DMS 273 (cell line): ENCODE measurements around the gene COP1.
A peak's percentile ranks its signal among the peaks of the same experiment; 100 is the strongest.
"Not testable (repeated sequence)": the region's sequence is repeated elsewhere in the genome, so short reads cannot be mapped to it uniquely, and the experiment has no call there.

Source experiments
- DNase-seq: peaks from one replicate; lab custom pipeline; 2025; ENCODE audit not compliant: unreplicated experiment; lab: John Stamatoyannopoulos, UW

COP1 gene

GRCh38 chr1:176141449-176141848 lies 65.6 kb downstream of the COP1 start:
- DNase-seq, result no peak

GRCh38 chr1:176136891-176137290 lies 70.2 kb downstream of the COP1 start:
- DNase-seq, result no peak

- DNase-seq, result no peak
Observed at GRCh38 chr1:176134666-176135065, 72.4 kb downstream of the COP1 start.

GRCh38 chr1:176122282-176122681 lies 84.8 kb downstream of the COP1 start:
- DNase-seq, result no peak

GRCh38 chr1:176119549-176119948 lies 87.5 kb downstream of the COP1 start:
- DNase-seq, result peak; percentile 1

- DNase-seq, result no peak
Observed at GRCh38 chr1:176118985-176119384, 88.1 kb downstream of the COP1 start.

GRCh38 chr1:176111835-176112234 lies 95.3 kb downstream of the COP1 start:
- no peak for DNase-seq

- DNase-seq, result no peak
Observed at GRCh38 chr1:176110203-176110602, 96.9 kb downstream of the COP1 start.

- DNase-seq, result no peak
Observed at GRCh38 chr1:176102768-176103350, 104.2 kb downstream of the COP1 start.

- DNase-seq, result no peak
Observed at GRCh38 chr1:176101951-176102642, 105.0 kb downstream of the COP1 start.

GRCh38 chr1:176098560-176098959 lies 108.5 kb downstream of the COP1 start:
- no peak for DNase-seq

- no peak for DNase-seq
Observed at GRCh38 chr1:176096015-176096414, 111.1 kb downstream of the COP1 start.

- DNase-seq, result no peak
Observed at GRCh38 chr1:176090766-176091165, 116.3 kb downstream of the COP1 start.

GRCh38 chr1:176087746-176088145 lies 119.3 kb downstream of the COP1 start:
- not testable (repeated sequence) for DNase-seq

- DNase-seq, result peak; percentile 86
Observed at GRCh38 chr1:176073524-176074157, 133.4 kb downstream of the COP1 start.

GRCh38 chr1:176068901-176069300 lies 138.2 kb downstream of the COP1 start:
- DNase-seq, result no peak

GRCh38 chr1:176068256-176068655 lies 138.8 kb downstream of the COP1 start:
- DNase-seq, result no peak

GRCh38 chr1:176066709-176067108 lies 140.4 kb downstream of the COP1 start:
- DNase-seq, result peak; percentile 3

- DNase-seq, result no peak
Observed at GRCh38 chr1:176058686-176059085, 148.4 kb downstream of the COP1 start.

- DNase-seq, result no peak
Observed at GRCh38 chr1:176056312-176056711, 150.8 kb downstream of the COP1 start.

GRCh38 chr1:176055398-176055797 lies 151.7 kb downstream of the COP1 start:
- no peak for DNase-seq

GRCh38 chr1:176051902-176052518 lies 155.1 kb downstream of the COP1 start:
- no peak for DNase-seq
